ENCODE measurements around the gene SMPD4.
"Not testable (repeated sequence)": the region's sequence is repeated elsewhere in the genome, so short reads cannot be mapped to it uniquely, and the experiment has no call there.

SMPD4 gene

GRCh38 chr2:130157354-130157753 is 24.0 kb downstream of the SMPD4 start:
- DNase-seq (ENCODE audit: low read depth): peak; percentile 14

GRCh38 chr2:130156624-130157004 is 24.8 kb downstream of the SMPD4 start:
- no peak for DNase-seq (ENCODE audit: low read depth)

- DNase-seq (ENCODE audit: low read depth): peak; percentile 42
Observed at GRCh38 chr2:130155956-130156623, 25.3 kb downstream of the SMPD4 start.

GRCh38 chr2:130154773-130155765 is 26.3 kb downstream of the SMPD4 start:
- DNase-seq (ENCODE audit: low read depth): no peak

GRCh38 chr2:130154423-130154770 is 27.0 kb downstream of the SMPD4 start:
- not testable (repeated sequence) for DNase-seq (ENCODE audit: low read depth)

- not testable (repeated sequence) for DNase-seq (ENCODE audit: low read depth)
Observed at GRCh38 chr2:130153721-130154422, 27.5 kb downstream of the SMPD4 start.

GRCh38 chr2:130152816-130153595 is 28.4 kb downstream of the SMPD4 start:
- DNase-seq (ENCODE audit: low read depth): no peak

- DNase-seq (ENCODE audit: low read depth): not testable (repeated sequence)
Observed at GRCh38 chr2:130152136-130152815, 29.1 kb downstream of the SMPD4 start.

GRCh38 chr2:130151145-130151512 is 30.3 kb downstream of the SMPD4 start:
- DNase-seq (ENCODE audit: low read depth): not testable (repeated sequence)

GRCh38 chr2:130150181-130151144 is 30.9 kb downstream of the SMPD4 start:
- no peak for DNase-seq (ENCODE audit: low read depth)

- DNase-seq (ENCODE audit: low read depth): not testable (repeated sequence)
Observed at GRCh38 chr2:130148515-130148914, 32.9 kb downstream of the SMPD4 start.

GRCh38 chr2:130145006-130145414 is 36.4 kb downstream of the SMPD4 start, which contains the start of gene CCDC74B:
Gene CCDC74B, minus strand, starts transcription at chr2:130145112. Its CDS starts 116 bp downstream, at chr2:130144996.
- peak; percentile 9 for DNase-seq (ENCODE audit: low read depth)

- not testable (repeated sequence) for DNase-seq (ENCODE audit: low read depth)
Observed at GRCh38 chr2:130143266-130144039, 37.9 kb downstream of the SMPD4 start.

- not testable (repeated sequence) for DNase-seq (ENCODE audit: low read depth)
Observed at GRCh38 chr2:130142396-130143265, 38.8 kb downstream of the SMPD4 start.

GRCh38 chr2:130141645-130142370 is 39.6 kb downstream of the SMPD4 start:
- DNase-seq (ENCODE audit: low read depth): not testable (repeated sequence)

GRCh38 chr2:130141002-130141401 is 40.4 kb downstream of the SMPD4 start:
- not testable (repeated sequence) for DNase-seq (ENCODE audit: low read depth)

- DNase-seq (ENCODE audit: low read depth): not testable (repeated sequence)
Observed at GRCh38 chr2:130140516-130140915, 40.9 kb downstream of the SMPD4 start.

Measured in amniotic epithelial cell (primary cell).